ENCODE results near the gene NEK11.
A peak's percentile ranks its signal among the peaks of the same experiment; 100 is the strongest.

NEK11 gene, protein sequence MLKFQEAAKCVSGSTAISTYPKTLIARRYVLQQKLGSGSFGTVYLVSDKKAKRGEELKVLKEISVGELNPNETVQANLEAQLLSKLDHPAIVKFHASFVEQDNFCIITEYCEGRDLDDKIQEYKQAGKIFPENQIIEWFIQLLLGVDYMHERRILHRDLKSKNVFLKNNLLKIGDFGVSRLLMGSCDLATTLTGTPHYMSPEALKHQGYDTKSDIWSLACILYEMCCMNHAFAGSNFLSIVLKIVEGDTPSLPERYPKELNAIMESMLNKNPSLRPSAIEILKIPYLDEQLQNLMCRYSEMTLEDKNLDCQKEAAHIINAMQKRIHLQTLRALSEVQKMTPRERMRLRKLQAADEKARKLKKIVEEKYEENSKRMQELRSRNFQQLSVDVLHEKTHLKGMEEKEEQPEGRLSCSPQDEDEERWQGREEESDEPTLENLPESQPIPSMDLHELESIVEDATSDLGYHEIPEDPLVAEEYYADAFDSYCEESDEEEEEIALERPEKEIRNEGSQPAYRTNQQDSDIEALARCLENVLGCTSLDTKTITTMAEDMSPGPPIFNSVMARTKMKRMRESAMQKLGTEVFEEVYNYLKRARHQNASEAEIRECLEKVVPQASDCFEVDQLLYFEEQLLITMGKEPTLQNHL

DNA sequence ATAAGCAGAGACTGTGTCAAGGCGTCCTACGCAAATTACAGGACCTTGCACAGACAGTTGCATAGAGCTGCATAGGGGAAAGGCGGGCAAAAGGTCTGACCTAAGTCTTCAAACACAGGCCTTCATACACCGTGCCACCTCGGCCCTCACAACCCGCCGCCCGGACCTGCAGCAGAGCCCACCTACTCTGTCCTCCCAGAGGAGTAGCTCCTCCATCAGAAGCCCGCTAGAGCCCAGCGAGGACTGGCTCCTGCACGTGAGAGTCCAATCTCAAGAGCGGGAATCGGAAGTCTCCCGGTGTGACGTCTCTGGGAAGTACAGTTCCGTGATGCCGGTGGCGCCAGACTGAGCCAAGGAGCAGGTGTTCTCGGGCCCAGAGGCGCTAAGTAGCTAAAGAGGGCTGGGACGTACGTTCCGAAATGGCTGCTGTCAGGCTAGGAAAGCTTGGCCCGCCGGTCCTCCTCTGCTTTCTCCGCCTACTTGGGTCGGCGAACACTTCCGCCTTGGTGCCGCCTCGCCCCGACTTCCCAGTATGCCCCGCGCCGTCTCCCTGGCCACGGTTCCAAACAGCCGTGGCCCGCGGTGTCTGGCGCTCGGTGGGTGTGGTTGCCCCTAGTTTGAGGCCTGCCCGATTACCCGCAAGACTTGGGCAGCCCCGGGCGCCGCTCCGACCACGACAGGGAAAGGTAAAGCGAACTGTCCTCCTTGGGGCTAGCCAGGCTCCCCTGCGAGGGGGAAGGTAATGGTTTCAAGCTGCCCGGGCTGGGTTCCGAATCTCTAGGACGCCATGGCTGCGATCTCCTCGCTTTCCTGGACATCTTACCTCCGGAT is at the start of gene NEK11, which contains the start of gene ASTE1:
NEK11 (plus strand) TSS at position 557 of the 831 bp plus-strand sequence. CDS start 2,832 bp downstream, outside the sequence.
ASTE1 (minus strand) TSS at position 505 of the 831 bp plus-strand sequence. CDS start 1,519 bp downstream, outside the sequence.
- peak; percentile 72 for DNase-seq (ENCODE audit: low spot score)

DNA sequence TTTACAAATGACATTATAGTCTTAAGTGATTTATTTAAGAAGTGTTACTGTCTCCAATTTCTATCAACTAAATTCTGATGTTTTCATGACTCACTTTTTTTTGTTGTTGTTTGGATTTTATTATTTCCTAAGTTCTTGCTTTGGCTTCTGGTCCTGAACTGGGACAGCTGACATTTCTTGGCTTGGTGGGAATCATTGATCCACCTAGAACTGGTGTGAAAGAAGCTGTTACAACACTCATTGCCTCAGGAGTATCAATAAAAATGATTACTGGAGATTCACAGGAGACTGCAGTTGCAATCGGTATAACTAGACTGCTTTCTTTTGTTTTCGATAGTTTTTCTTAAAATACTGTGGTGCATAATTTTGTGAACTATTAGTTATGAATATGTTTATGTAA is 47.6 kb upstream of the NEK11 start:
- DNase-seq (ENCODE audit: low spot score) = no peak

DNA sequence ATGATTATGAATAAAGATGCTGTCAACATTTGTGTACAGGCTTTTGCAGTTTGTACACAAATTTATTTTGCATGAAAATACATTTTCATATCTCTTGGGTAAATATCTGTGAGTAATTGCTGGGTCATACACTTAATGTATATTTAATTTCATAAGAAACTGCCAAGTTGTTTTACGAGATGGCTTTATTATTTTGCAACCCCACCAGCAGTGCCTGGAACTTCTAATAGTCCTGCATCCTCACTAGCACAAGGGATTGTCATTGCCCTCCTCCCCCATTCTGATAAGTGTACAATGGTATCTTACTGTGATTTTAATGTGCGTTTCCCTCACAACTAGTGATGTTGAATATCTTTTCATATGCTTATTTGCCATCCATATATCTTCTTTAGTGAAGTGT is 45.2 kb upstream of the NEK11 start:
- DNase-seq (ENCODE audit: low spot score) = no peak

DNA sequence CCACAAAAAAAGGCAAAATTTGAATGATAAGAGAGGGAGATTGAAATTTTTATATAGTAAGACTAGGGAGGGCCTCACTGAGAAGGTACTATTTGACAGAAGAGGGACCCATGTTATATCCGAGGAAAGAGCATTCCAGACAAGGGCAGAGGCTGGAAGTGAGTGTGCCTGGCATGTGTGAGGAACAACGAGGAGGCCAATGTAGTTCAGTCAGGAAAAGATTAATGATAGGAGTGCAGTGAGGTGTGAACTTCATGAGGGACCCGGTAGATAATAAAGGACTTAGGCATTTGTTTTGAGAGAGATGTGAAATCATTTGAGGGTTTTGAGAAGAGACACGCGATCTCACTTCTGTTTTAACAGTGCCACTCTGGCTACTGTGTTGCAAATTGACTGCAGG is 36.4 kb upstream of the NEK11 start:
- DNase-seq (ENCODE audit: low spot score) = no peak

DNA sequence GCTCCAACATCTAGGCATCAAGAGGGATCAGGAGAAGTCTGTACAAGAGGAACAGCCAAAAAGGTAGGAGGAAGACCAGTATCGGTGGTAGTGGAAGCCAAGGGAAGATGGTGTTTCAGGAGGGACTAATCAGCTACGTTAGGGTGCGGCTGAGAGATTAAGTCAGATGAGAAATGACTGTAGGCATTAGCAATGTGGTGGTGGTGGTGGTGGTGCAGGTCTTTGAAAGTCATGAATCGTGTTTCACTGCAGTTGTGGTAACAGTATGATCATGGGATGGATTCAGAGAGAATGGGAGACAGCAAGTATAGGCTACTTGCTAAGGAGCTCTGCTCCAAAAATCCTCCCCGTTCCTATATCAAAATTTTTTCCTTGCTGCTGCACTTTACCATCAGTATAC is 35.6 kb upstream of the NEK11 start:
- DNase-seq (ENCODE audit: low spot score) = no peak

DNA sequence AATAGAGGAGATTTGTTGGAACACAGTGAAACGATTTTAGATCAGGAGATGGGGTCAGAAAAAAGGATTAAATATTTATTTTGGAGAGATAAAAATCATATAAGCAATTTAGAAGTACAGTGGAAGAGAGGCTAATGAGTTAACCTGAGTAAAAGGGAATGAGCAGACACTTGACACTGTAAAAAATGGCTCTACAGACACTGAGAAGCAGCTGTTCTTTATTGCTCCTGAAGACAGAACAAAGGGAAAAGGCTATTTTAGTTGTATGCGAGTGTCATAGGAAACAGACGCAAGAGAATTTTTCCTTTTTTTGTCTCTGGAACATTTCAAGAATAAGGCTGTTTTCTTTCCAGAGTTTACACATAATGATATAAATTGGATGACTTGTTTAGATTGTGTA is 34.3 kb upstream of the NEK11 start:
- no peak for DNase-seq (ENCODE audit: low spot score)

DNA sequence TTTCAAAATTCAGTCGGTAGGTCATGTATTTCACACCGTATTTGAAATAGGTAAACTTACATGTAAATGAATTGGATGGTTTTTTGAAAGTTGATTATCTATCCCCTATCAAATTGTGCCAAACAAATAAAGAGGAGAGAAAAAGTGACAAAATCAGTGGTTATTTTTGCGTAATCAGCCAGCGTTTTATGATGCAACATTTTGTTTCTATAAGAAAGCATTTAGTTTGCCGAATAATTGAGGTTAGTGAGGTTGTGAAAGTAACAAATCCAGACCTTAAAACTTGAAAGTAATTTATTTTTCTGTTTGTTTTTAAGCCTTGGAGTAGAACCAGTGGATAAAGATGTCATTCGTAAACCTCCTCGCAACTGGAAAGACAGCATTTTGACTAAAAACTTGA is 29.4 kb upstream of the NEK11 start:
- no peak for DNase-seq (ENCODE audit: low spot score)

DNA sequence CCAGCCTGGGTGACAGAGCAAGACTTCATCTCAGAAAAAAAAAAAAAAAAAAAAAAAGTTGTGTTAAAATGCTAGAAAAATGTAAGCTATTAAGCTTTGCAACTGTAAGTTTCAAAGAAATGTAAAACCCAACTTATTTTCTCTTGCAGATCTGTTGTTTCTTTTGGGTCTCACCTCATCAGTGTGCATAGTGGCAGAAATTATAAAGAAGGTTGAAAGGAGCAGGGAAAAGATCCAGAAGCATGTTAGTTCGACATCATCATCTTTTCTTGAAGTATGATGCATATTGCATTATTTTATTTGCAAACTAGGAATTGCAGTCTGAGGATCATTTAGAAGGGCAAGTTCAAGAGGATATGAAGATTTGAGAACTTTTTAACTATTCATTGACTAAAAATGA is 25.6 kb upstream of the NEK11 start:
- no peak for DNase-seq (ENCODE audit: low spot score)

DNA sequence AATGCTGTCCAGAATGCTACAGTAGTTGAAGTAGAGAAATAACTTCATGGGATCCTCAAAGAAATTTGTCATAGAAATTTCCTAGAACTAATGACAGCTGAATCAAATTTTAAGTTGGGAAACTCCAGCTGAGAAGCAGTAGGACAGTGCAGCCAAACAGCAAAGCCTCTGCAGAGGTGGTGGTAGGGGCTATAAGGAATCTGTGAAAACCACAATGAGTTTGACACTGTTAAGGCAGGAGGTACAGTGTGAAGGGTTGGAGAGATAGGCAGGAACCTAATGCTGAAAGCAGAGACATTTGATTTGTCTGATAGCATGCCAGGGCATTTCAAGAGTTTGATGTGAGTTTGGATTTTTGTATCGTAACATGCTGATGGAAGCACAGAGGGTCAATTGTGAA is 22.1 kb upstream of the NEK11 start:
- DNase-seq (ENCODE audit: low spot score) = no peak

DNA sequence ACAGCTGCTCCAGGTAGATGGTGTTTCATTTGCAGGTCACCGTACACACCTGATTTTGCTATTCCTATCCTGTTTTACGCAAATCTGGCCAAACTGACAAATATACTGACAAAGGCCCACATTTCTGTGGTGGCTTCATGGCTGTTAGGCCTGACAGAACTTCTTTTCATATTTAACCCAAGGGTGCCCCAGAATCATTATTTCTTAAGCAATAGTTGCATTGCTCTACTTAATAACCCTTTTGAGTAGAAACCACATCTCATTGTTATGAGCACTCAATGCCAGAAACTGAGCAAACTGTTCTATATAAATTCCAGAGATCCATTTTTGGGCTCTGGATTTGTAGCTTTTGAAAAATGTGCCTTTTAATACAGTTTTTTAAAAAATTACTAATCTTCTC is 19.4 kb upstream of the NEK11 start:
- no peak for DNase-seq (ENCODE audit: low spot score)

DNA sequence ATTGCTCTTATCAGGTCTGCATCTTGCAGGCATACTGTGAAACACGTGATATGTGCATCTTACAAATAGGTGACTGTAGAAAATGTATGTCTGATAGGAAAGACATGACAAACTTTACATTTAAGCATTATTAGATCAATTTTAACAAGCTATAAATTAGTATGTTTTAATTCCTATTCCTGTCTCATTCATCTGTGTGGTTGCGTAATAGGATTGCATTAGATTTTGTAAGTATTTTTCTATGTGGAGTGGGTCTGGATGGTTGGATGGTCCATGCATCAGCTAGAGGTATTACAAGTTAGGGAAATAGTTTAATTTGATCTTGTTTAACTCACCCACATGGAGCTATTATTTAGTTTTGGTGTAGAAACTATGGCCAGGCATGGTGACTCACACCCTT is 18.9 kb upstream of the NEK11 start:
- DNase-seq (ENCODE audit: low spot score) = no peak

DNA sequence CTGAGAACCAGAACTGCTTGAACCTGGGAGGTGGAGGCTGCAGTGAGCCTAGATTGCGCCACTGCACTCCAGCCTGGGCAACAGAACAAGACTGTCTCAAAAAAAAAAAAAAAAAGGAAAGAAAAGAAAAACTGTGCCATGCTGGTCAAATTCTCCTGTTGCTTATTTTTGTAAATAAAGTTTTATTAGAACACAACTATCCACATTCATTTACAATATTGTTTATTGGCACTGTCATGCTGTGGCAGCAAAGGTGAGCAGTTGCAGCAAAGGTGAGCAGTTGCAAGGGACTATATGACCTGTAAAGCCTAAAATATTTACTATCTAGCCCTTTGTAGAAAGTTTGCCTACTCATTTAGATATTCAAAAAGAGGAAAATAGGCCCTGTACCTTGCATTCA is 18.4 kb upstream of the NEK11 start:
- no peak for DNase-seq (ENCODE audit: low spot score)

DNA sequence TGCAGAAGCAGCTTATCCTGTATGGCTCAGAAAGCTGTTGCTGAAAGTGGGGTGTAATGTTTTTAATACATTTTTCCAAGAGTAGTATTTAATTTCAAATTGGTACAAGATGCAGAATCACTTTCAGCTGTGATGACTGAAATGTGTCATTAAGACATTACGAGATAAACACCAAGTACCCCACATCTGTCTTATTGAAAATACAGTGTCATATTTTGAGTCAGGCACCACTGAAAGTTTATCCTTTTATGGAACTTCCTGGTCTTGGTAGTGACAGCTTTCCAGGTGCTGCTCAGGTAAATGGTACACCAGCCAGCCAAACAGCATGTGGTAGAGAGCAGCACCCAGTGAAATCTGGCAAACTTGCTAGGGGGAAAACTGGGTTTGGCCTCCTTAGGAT is 17.0 kb upstream of the NEK11 start:
- no peak for DNase-seq (ENCODE audit: low spot score)

DNA sequence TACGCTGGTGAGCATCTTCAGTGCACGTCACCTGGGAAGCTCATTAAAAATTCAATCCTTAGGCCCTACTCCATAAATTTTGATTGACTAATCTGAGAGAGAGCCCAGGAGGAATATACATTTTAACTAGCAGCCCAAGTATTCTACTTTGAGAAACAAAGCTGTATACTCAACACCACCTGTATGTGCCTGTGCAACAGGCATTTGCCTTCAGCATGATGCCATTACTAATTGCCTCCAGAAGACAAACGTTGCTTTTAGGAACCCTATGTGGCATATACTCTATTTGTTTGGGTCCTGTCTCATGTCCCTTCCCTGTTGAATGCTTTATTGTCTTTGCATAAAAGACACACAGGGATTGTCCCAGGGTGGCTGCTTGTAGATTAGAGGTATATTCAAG is 7.7 kb upstream of the NEK11 start:
- DNase-seq (ENCODE audit: low spot score) = no peak

DNA sequence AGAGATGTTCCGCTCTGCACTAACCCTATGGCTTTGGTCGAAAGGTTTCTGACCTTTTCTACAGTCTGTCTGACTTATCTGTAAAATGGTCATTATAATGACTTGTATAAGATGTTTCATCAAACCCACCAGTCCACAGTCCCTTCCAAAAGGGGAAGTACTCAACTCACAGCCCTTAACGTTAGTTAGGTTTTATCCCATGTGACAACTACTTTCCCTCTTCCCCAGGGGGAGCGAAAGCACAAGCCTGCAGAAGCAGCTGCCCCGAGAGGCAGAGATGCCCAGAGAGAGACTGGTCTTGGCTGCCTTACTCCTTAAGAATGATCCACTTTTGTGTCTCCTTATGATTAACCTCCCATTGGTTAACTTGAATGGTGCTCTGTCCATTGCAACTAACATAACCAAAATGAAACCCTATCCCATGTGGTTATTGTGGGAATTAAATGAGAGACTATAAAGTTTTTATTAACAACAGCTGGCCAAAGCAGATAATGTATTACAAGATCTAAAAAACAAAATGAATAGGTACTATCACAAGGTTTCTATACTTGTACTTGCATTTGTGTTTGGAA is 6.5 kb upstream of the NEK11 start:
- DNase-seq (ENCODE audit: low spot score) = no peak

DNA sequence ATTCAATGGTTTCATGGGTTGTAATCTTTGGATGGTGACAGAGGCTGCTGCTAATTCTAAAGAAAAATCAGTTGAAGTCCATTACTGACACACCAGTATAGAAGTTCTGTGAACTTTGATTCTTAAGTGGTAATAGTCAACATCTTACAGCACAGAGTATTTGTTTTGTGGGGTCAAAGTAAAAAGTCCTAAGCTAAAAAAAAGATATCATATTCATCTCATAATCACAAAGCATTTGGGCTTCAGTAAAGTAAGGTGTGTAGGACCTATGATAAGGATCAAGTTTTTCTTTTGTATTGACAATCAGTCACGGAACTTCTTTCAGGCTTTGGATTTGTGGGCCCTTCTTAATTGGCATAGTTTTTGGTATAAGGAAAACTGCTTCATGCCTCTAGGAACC is 1.1 kb upstream of the NEK11 start:
- no peak for DNase-seq (ENCODE audit: low spot score)

DNA sequence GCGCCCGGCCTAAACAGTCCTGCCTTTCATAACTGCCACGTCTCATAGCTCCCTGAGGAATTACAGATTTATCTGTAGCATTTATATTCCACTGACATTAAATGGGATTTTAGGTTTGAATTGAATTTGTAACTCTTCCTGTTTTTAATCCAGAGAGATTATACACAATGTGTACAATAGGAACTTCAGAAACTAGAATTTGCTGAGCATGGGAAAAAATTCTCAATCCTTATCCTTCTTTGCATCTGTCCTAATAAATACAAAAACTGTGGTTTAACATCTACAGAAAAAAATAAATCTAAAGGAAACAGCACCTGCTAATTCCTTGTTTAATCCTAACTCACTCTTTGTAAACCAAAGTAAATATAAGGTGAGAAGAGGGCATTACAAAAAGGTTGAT is 2.2 kb downstream of the NEK11 start:
- DNase-seq (ENCODE audit: low spot score) = no peak

DNA sequence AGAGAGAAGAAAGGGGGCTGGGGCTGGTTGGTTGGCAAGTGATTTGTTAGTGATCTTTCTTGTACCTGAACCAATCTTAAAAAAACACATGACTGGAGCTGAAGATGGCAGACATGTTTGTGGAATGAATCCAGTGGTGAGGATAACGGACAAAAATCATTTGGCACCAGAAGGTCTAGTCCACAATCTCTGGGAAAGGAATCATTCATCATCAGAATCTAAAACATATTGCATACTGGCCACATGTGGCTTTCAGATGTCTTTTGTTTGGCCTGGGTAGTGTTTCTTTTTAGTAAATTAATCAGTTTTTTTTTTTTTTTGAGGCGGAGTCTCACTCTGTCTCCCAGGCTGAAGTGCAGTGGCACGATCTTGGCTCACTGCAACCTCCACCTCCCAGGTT is 5.0 kb downstream of the NEK11 start:
- DNase-seq (ENCODE audit: low spot score) = no peak

DNA sequence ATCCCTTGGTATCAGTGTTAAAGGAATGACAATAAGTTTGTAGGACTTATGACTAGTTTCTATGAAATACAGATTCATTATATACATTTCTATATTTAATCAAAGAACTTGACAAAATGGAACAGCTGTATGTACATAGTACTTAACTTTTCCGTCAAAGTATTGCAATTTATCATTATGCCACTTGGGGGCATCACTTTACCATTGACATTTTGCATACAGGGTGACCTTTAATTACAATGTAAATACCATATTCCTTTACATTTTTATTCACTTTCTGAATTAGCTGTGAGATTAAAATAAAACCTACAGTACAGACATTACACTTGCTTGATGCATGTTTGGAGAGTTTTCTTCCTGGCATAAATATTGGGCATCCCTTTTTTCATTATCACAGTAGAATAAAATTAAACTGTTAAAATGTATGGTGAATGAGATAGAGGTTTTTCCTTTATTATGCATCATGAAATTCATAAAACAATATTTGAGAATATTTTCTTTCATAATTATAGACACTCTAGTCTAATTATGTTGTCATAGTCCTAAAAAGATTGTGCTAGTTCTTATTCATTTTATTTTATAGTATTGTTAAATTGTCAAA is 6.9 kb downstream of the NEK11 start:
- DNase-seq (ENCODE audit: low spot score) = no peak

DNA sequence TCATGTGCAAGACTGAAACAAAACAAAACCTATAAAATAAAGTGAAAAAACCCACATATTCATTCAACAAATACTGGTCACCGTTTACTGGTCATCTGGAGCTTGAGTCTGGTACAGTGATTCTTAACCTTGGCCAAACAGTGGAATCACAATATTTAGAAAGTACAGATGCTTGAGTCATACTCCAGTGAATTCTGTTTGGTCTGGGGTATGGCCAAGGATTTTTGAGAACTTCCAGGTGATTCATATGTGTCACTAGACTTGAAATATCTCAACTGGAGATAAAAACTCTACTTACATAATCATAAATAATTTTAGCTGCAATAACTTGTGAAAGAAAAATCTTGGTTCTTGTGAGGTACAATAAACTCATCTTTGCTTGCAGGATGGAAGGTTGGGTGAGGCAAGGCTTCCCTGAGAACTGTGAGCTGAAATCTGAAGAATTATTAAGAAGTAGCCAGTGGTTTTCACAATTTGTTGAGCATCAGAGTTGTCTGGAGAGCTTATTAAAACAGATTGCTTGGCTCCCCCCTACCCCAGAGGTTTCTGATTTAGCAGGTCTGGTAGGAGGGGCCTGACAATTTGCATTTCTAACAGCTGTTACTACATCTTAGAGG is 9.6 kb downstream of the NEK11 start:
- DNase-seq (ENCODE audit: low spot score) = no peak

DNA sequence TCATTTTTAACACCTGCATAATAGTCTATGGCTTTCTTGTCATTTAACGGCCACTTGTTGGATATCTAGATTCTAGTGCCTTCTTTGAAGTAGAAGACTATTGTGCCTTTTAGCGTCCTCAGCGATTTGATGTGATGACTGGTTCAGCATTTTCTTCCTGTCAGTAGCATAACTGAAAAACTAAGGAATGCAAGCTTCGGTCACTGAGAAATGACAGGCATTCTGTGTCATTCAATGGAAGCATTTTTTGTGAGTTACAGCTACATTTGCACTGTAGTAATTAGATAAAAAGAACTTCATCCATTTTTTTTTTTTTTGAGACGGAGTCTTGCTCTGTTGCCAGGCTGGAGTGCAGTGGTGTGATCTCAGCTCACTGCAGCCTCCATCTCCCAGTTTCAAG is 10.3 kb downstream of the NEK11 start:
- DNase-seq (ENCODE audit: low spot score) = no peak

DNA sequence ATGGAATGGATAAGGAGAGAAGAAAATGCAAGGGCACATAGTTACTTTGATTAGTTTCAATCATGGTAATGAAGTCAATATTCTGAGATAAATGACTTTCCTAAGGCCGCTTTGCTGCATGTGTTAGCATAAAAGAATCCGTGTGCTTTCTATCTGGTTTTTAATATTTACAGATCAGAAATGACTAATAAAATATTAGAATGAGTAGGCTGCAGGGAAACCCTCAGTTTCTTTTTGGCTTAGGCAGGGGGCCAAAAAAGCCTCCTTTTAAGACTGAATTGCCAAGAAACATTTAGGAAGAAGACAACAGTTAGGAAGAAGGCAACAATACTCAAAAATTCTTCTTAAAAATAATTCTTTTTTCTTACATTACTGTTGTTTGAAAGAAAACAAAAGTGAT is 11.6 kb downstream of the NEK11 start:
- DNase-seq (ENCODE audit: low spot score) = no peak

Measured in ecto neural progenitor cell (in vitro differentiated cells).